ENCODE data around the gene TFEC. TPM values are rescaled to one million over a fixed set of nuclear protein-coding genes. Genes with fewer than 3 reads are reported as not detected.
"Not testable (repeated sequence)": the region's sequence is repeated elsewhere in the genome, so short reads cannot be mapped to it uniquely, and the experiment has no call there.

The TFEC gene
- total RNA-seq, 1 experiment from 2014 or later, result not detected

GRCh38 chr7:115937960-115938359 is 92.6 kb downstream of the TFEC start:
- no peaks in the 10 kb centered on the region for H3K27me3 ChIP-seq (ENCODE audit: low read length)
- no peak for DNase-seq

GRCh38 chr7:115933471-115933870 is 97.1 kb downstream of the TFEC start:
- H3K9me3 ChIP-seq (ENCODE audit: low read length), result peaks cover 3% of the 10 kb centered on the region; the same call in 1 of the 2 replicates
- H3K9ac ChIP-seq (ENCODE audit: low read length), result no peak overlapping the region
- H3K4me1 ChIP-seq (ENCODE audit: low read length), result no peaks in the 10 kb centered on the region
- no peak overlapping the region for H3K4me3 ChIP-seq (ENCODE audit: low read length)
- no peak overlapping the region for H2AFZ ChIP-seq (ENCODE audit: low read length)
- no peaks in the 10 kb centered on the region for H3K9me2 ChIP-seq (replicated peaks; ENCODE audit: insufficient read depth, low read length)
- H3K79me2 ChIP-seq (ENCODE audit: low read length), result no peaks in the 10 kb centered on the region
- no peaks in the 10 kb centered on the region for H3K27me3 ChIP-seq (ENCODE audit: low read length)
- H4K20me1 ChIP-seq (ENCODE audit: insufficient read depth, low read depth, low read length), result no peaks in the 10 kb centered on the region
- H3K4me2 ChIP-seq (ENCODE audit: low read depth, low read length, poor library complexity, severe bottlenecking), result no peak overlapping the region
- no peak overlapping the region for H3K27ac ChIP-seq (ENCODE audit: low read length)
- H3K36me3 ChIP-seq (ENCODE audit: insufficient read depth, low read length), result no peaks in the 10 kb centered on the region
- DNase-seq, result no peak

More at GRCh38 chr7:115937960-115938359, 92.6 kb downstream of the TFEC start:
- H3K4me2 ChIP-seq (ENCODE audit: low read depth, low read length, poor library complexity, severe bottlenecking), result no peak overlapping the region
- H2AFZ ChIP-seq (ENCODE audit: low read length), result no peak overlapping the region
- H3K36me3 ChIP-seq (ENCODE audit: insufficient read depth, low read length), result no peaks in the 10 kb centered on the region
- H3K4me1 ChIP-seq (ENCODE audit: low read length), result no peaks in the 10 kb centered on the region
- no peaks in the 10 kb centered on the region for H4K20me1 ChIP-seq (ENCODE audit: insufficient read depth, low read depth, low read length)
- peaks cover 3% of the 10 kb centered on the region; the same call in 1 of the 2 replicates for H3K9me3 ChIP-seq (ENCODE audit: low read length)
- no peaks in the 10 kb centered on the region for H3K9me2 ChIP-seq (replicated peaks; ENCODE audit: insufficient read depth, low read length)
- H3K27ac ChIP-seq (ENCODE audit: low read length), result no peak overlapping the region
- H3K9ac ChIP-seq (ENCODE audit: low read length), result no peak overlapping the region
- H3K4me3 ChIP-seq (ENCODE audit: low read length), result no peak overlapping the region
- no peaks in the 10 kb centered on the region for H3K79me2 ChIP-seq (ENCODE audit: low read length)

GRCh38 chr7:115932880-115933279 is 97.7 kb downstream of the TFEC start:
- Histone ChIP-seq H3K4me2 (ENCODE audit: low read depth, low read length, poor library complexity, severe bottlenecking) (no peak overlapping the region), H4K20me1 (ENCODE audit: insufficient read depth, low read depth, low read length) (no peaks in the 10 kb centered on the region), H3K9me3 (ENCODE audit: low read length) (peaks cover 7% of the 10 kb centered on the region; the same call in 1 of the 2 replicates), H3K27ac (ENCODE audit: low read length) (no peak overlapping the region), H3K79me2 (ENCODE audit: low read length) (no peaks in the 10 kb centered on the region), H3K27me3 (ENCODE audit: low read length) (no peaks in the 10 kb centered on the region), H3K9ac (ENCODE audit: low read length) (no peak overlapping the region), H3K9me2 (replicated peaks; ENCODE audit: insufficient read depth, low read length) (no peaks in the 10 kb centered on the region), H3K36me3 (ENCODE audit: insufficient read depth, low read length) (no peaks in the 10 kb centered on the region), H3K4me3 (ENCODE audit: low read length) (no peak overlapping the region), H2AFZ (ENCODE audit: low read length) (no peak overlapping the region), H3K4me1 (ENCODE audit: low read length) (no peaks in the 10 kb centered on the region)
- DNase-seq, result no peak

- not testable (repeated sequence) for H3K4me1 ChIP-seq (ENCODE audit: low read length); H4K20me1 ChIP-seq (ENCODE audit: insufficient read depth, low read depth, low read length); H2AFZ ChIP-seq (ENCODE audit: low read length); H3K79me2 ChIP-seq (ENCODE audit: low read length); H3K9ac ChIP-seq (ENCODE audit: low read length); H3K27ac ChIP-seq (ENCODE audit: low read length); H3K27me3 ChIP-seq (ENCODE audit: low read length); DNase-seq; H3K9me2 ChIP-seq (replicated peaks; ENCODE audit: insufficient read depth, low read length); H3K4me2 ChIP-seq (ENCODE audit: low read depth, low read length, poor library complexity, severe bottlenecking); H3K36me3 ChIP-seq (ENCODE audit: insufficient read depth, low read length); H3K4me3 ChIP-seq (ENCODE audit: low read length)
- peaks cover 14% of the 10 kb centered on the region; the same call in 1 of the 2 replicates for H3K9me3 ChIP-seq (ENCODE audit: low read length)
Observed at GRCh38 chr7:115930184-115930583, 100.4 kb downstream of the TFEC start.

GRCh38 chr7:115929736-115930135 is 100.8 kb downstream of the TFEC start:
- H3K9me3 ChIP-seq (ENCODE audit: low read length), result peaks cover 14% of the 10 kb centered on the region; the same call in 1 of the 2 replicates
- H4K20me1 ChIP-seq (ENCODE audit: insufficient read depth, low read depth, low read length); H3K4me2 ChIP-seq (ENCODE audit: low read depth, low read length, poor library complexity, severe bottlenecking); H3K9me2 ChIP-seq (replicated peaks; ENCODE audit: insufficient read depth, low read length); H3K27me3 ChIP-seq (ENCODE audit: low read length); H3K9ac ChIP-seq (ENCODE audit: low read length); H3K4me1 ChIP-seq (ENCODE audit: low read length); H3K36me3 ChIP-seq (ENCODE audit: insufficient read depth, low read length); H3K79me2 ChIP-seq (ENCODE audit: low read length); H3K4me3 ChIP-seq (ENCODE audit: low read length); DNase-seq; H2AFZ ChIP-seq (ENCODE audit: low read length); H3K27ac ChIP-seq (ENCODE audit: low read length): not testable (repeated sequence)

GRCh38 chr7:115924411-115924810 is 106.2 kb downstream of the TFEC start:
- Histone ChIP-seq H3K4me1 (ENCODE audit: low read length) (no peaks in the 10 kb centered on the region), H3K79me2 (ENCODE audit: low read length) (no peaks in the 10 kb centered on the region), H3K4me2 (ENCODE audit: low read depth, low read length, poor library complexity, severe bottlenecking) (no peak overlapping the region), H3K36me3 (ENCODE audit: insufficient read depth, low read length) (no peaks in the 10 kb centered on the region), H3K9ac (ENCODE audit: low read length) (no peak overlapping the region), H3K9me3 (ENCODE audit: low read length) (peaks cover 11% of the 10 kb centered on the region; the same call in 1 of the 2 replicates), H2AFZ (ENCODE audit: low read length) (no peak overlapping the region), H3K4me3 (ENCODE audit: low read length) (no peak overlapping the region), H4K20me1 (ENCODE audit: insufficient read depth, low read depth, low read length) (no peaks in the 10 kb centered on the region), H3K27me3 (ENCODE audit: low read length) (no peaks in the 10 kb centered on the region), H3K9me2 (replicated peaks; ENCODE audit: insufficient read depth, low read length) (no peaks in the 10 kb centered on the region), H3K27ac (ENCODE audit: low read length) (no peak overlapping the region)
- no peak for DNase-seq

GRCh38 chr7:115920367-115920766 is 110.2 kb downstream of the TFEC start:
- H3K9me2 ChIP-seq (replicated peaks; ENCODE audit: insufficient read depth, low read length), result no peaks in the 10 kb centered on the region
- DNase-seq, result no peak
- no peaks in the 10 kb centered on the region for H3K4me1 ChIP-seq (ENCODE audit: low read length)
- no peak overlapping the region for H2AFZ ChIP-seq (ENCODE audit: low read length)
- H3K27ac ChIP-seq (ENCODE audit: low read length), result no peak overlapping the region
- no peaks in the 10 kb centered on the region for H3K27me3 ChIP-seq (ENCODE audit: low read length)
- no peaks in the 10 kb centered on the region for H3K36me3 ChIP-seq (ENCODE audit: insufficient read depth, low read length)
- H3K4me3 ChIP-seq (ENCODE audit: low read length), result no peak overlapping the region
- no peak overlapping the region for H3K4me2 ChIP-seq (ENCODE audit: low read depth, low read length, poor library complexity, severe bottlenecking)
- no peaks in the 10 kb centered on the region for H3K79me2 ChIP-seq (ENCODE audit: low read length)
- no peak overlapping the region for H3K9ac ChIP-seq (ENCODE audit: low read length)
- no peaks in the 10 kb centered on the region; the same call in 1 of the 2 replicates for H3K9me3 ChIP-seq (ENCODE audit: low read length)
- H4K20me1 ChIP-seq (ENCODE audit: insufficient read depth, low read depth, low read length), result no peaks in the 10 kb centered on the region

- no peaks in the 10 kb centered on the region for H4K20me1 ChIP-seq (ENCODE audit: insufficient read depth, low read depth, low read length)
- H3K9me3 ChIP-seq (ENCODE audit: low read length), result no peaks in the 10 kb centered on the region
- H3K27me3 ChIP-seq (ENCODE audit: low read length), result no peaks in the 10 kb centered on the region
- no peaks in the 10 kb centered on the region for H3K4me1 ChIP-seq (ENCODE audit: low read length)
- H3K79me2 ChIP-seq (ENCODE audit: low read length), result no peaks in the 10 kb centered on the region
- no peak overlapping the region for H3K27ac ChIP-seq (ENCODE audit: low read length)
- no peaks in the 10 kb centered on the region for H3K9me2 ChIP-seq (replicated peaks; ENCODE audit: insufficient read depth, low read length)
- no peak overlapping the region for H3K9ac ChIP-seq (ENCODE audit: low read length)
- no peaks in the 10 kb centered on the region for H3K36me3 ChIP-seq (ENCODE audit: insufficient read depth, low read length)
- DNase-seq, result no peak
- H3K4me2 ChIP-seq (ENCODE audit: low read depth, low read length, poor library complexity, severe bottlenecking), result no peak overlapping the region
- H3K4me3 ChIP-seq (ENCODE audit: low read length), result no peak overlapping the region
- H2AFZ ChIP-seq (ENCODE audit: low read length), result no peak overlapping the region
Observed at GRCh38 chr7:115914951-115915350, 115.6 kb downstream of the TFEC start.

- Histone ChIP-seq H3K4me3 (ENCODE audit: low read length) (no peak overlapping the region), H3K4me2 (ENCODE audit: low read depth, low read length, poor library complexity, severe bottlenecking) (no peak overlapping the region), H2AFZ (ENCODE audit: low read length) (no peak overlapping the region), H3K27me3 (ENCODE audit: low read length) (no peaks in the 10 kb centered on the region), H3K36me3 (ENCODE audit: insufficient read depth, low read length) (no peaks in the 10 kb centered on the region), H3K79me2 (ENCODE audit: low read length) (no peaks in the 10 kb centered on the region), H3K9ac (ENCODE audit: low read length) (no peak overlapping the region), H3K4me1 (ENCODE audit: low read length) (no peaks in the 10 kb centered on the region), H4K20me1 (ENCODE audit: insufficient read depth, low read depth, low read length) (no peaks in the 10 kb centered on the region), H3K27ac (ENCODE audit: low read length) (no peak overlapping the region), H3K9me2 (replicated peaks; ENCODE audit: insufficient read depth, low read length) (no peaks in the 10 kb centered on the region), H3K9me3 (ENCODE audit: low read length) (no peaks in the 10 kb centered on the region)
- no peak for DNase-seq
Observed at GRCh38 chr7:115911465-115911864, 119.1 kb downstream of the TFEC start.

Data from Karpas-422 (cell line).